Adrenal gland (tissue), 5 donors: ENCODE results near the gene CDH4.

Experiments used
- POLR2A ChIP-seq, 2 donors: fragments of 450-650 bp; IDR thresholded peaks; one replicate each; pipeline ENCODE4 v1.6.1; 2017; ENCODE audit warnings: antibody characterized with exemption in 2 of 2, mild to moderate bottlenecking in 2 of 2, moderate library complexity in 1 of 2
- TF ChIP-seq, protein P1 (sequence below), 6 experiments: fragments of 450-650 bp in 4 of 6; fragments of 200-600 bp in 2 of 6; sonication (generic) in 1 of 6; IDR thresholded peaks; 1 replicate in 5 of 6; 2 replicates in 1 of 6; pipeline versions ENCODE4 v1.5.1 to v1.8.0; 2016 to 2021; ENCODE audit warnings: antibody characterized with exemption in 6 of 6, mild to moderate bottlenecking in 2 of 6, moderate library complexity in 1 of 6
- donor health status: DM: no; HTN: no; CAD: no.

DNA sequence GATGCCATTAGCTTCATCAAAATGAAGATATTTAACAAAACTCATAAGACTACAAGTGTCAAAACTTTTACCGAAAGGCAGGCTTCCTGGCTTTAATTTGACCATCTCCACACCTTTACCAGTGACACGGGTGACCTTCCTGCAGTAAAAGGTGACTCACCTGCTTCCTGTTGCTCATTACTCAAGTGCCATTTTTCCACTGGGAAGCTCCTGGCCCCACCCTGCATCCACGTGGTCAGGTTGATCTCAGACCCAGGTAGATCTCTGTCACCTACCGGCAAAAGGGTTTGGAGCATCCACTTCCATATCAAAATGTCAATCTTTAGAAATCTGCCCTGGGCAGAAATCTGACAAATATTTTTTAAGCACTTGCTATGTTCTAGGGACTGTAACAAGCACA, 31.9 kb upstream of the CDH4 start:
- TF ChIP-seq, protein P1, sequence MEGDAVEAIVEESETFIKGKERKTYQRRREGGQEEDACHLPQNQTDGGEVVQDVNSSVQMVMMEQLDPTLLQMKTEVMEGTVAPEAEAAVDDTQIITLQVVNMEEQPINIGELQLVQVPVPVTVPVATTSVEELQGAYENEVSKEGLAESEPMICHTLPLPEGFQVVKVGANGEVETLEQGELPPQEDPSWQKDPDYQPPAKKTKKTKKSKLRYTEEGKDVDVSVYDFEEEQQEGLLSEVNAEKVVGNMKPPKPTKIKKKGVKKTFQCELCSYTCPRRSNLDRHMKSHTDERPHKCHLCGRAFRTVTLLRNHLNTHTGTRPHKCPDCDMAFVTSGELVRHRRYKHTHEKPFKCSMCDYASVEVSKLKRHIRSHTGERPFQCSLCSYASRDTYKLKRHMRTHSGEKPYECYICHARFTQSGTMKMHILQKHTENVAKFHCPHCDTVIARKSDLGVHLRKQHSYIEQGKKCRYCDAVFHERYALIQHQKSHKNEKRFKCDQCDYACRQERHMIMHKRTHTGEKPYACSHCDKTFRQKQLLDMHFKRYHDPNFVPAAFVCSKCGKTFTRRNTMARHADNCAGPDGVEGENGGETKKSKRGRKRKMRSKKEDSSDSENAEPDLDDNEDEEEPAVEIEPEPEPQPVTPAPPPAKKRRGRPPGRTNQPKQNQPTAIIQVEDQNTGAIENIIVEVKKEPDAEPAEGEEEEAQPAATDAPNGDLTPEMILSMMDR (IDR thresholded peaks at IDR 0.05) = no peak
- no peak for TF ChIP-seq POLR2A (IDR thresholded peaks at IDR 0.05)
